HG03175 (cell line): ENCODE data around the gene C2orf66.
A peak's percentile ranks its signal among the peaks of the same experiment; 100 is the strongest.

ENCODE experiments used
- ATAC-seq: cut with Tn5 transposase; IDR thresholded peaks from one replicate; pipeline ENCODE4 v1.9.1; 2021; ENCODE audit warnings: mild to moderate bottlenecking, moderate library complexity; ENCODE audit not compliant: unreplicated experiment

The C2orf66 gene

DNA sequence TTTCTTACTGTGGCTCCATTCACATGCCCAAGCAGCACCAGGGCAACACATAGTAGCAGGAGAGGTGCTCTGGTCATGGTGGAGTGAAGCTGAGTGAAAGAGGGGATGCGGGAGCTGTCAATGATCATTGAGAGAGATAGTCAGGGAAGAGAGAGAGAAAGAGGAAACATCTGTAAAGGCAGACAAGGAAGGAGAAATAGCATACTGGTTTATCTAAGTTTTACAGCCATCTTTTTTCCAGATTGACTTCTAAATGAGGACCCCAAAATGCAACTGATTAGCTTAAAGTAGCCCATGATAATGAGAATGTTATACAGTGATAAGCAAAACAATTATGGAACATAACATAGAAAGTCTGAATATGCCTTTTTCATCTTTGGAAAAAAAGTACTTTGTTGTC, at the start of gene C2orf66:
TSS of gene C2orf66 (minus strand) at position 96 of the 400 bp plus-strand sequence. CDS start at position 77, 19 bp downstream.
- no peak for ATAC-seq

DNA sequence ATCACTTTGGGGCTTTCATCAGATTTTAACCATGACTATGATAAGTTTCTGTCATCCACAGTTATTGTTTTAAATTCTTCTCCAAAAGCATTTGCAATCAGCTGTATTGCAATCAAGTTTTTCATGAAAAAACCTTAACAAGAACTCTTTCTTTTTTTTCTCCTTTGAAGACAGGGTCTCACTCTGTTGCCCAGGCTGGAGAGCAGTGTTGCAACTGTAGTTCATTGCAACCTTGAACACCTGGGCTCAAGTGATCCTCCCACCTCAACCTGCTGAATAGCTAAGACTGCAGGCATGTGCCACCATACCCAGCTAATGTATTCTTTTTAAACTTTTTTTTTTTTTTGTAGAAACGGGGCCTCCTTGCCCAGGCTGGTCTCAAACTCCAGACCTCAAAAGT, 45.5 kb upstream of the C2orf66 start:
- no peak for ATAC-seq

DNA sequence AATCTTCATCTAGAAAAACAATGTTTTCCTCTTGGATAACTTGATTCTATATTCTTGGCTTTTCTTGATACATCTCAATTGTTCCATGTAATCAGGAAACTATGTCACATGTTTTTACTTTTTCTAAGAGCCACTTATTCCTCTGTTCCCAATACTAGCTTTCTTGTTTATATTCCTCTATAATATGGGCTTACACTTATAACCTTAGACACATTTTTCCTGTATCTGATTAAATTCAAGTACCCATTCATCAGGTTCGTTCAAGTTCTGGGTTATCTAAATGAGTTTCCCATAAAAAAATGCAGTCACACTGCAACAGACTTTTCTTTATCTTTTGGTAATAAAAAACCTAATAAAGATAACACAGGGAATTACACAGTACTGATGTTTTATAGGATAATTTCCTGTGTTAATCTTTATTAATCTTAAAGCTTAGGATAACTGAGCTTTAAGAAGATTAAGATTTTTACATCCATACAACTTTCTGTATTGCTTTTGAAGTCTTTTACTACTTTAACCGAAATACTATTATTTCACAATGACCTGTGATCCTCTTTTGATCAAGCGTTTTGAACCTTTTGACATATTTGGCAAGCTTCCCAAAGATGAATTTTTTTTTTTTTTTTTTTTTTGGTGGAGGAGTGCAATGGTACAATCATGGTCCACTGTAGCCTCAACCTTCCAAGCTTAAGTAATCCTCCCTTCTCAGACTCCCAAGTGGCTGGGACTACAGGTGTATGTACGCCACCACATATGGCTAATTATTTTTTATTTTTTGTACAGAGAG, 44.3 kb upstream of the C2orf66 start:
- no peak for ATAC-seq

DNA sequence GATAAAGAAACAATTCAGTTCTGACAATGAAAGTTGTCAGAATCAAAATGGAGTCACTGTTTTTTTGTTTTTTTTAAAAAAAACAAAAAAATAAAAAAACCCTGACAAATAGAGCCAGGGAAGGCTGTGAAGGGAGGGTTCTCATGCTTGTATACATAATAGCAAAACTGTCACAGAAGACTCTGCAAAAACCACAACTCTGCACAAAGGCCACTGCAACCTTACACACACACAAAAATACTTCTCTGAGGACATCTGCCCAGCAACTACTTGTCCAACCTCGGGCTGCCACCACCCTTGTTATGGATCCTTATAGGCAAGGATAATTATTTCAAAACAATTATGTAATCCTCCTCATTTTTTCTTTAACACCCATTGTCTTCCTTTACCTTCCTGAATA, 41.9 kb upstream of the C2orf66 start:
- ATAC-seq = no peak

DNA sequence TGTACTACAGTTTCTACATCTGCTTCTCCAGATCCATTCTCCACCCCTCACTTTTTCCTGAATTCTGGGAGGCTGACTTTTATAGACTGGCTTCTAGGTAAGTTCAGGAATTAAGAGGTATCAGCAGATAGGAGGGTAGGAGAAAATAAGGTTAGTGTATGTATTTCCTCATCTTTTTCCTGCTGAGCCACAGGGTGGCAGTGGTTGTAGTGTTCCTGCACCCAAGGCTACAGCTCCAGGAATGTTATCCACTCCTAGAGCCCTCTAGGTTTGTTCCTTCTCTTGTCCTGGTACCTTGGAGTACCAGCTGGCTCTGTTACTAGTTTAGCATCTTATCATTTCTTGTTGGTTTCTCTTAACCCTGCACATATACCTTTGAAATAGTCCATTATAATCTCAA, 40.7 kb upstream of the C2orf66 start:
- no peak for ATAC-seq

DNA sequence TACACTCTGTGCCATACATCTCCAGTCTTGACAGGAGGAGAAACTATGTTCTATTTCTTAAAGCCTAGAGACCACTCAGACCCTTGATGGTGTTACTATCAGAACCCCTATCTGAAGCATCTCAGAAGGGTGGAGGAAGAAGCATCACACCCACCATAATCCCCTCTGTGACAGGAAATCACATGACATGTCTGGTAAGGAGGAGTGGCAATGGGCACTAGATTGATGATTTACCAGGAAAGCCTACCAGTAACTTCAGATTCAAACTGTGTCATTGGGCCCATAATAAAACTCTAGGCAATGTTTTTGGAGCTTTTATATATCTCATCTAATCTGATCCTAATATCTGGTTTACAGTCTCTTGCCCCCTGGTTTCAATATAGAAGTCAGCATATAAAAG, 37.1 kb upstream of the C2orf66 start:
- ATAC-seq = no peak

DNA sequence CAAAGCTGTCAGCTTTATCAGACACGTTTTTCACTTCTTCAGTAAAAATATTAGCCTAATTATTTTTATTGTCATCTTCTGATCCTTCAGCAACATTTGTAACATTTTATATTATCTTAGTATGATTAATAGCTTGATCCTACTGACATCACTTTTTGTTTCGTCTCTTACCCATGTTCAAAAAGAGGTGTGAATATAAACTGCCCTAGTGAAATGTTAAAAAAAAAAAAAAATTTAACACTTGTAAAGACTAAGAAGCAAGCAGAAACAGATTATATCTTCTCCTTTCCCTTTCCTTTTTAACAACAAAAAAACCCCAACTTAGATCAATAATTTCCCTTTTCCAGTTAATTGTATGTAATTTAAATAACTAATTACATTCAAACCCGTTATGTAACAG, 36.2 kb upstream of the C2orf66 start:
- ATAC-seq = no peak

DNA sequence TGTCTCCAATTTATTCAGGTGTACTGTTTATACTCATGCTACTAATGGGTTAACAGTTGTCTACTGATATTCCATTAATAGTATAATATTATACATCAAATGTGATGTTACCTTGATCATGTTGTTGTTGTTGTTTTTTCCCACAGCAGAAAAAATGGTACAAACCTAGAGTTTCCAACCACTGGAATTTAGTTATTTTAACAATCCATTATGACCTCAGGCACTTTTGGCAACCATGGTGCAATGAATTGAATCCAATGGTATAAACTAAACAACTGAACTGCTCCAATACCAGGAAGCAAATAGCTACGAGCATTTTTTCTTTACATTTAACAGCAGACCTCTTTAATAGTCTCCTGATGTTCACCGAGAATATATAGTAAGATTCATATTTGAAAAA, 31.0 kb upstream of the C2orf66 start:
- ATAC-seq = no peak

DNA sequence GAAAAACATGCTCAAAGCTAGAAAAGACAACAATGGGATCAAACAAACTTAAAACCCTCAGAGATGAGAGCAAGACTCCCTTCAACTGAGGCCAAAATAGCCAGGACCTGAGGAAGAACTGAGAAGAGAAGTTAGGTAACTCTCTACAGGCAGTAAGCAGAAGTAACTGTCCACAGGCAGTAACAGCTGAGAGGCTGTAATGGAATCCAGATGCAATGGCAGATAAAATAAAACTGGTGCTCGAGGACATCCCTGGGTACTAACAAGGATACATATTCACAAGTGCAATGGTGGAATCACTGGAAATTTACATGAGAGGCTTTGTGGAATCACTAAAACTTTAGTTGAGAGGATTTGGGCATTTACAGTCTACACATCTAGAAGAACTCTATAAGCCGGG, 30.4 kb upstream of the C2orf66 start:
- ATAC-seq = no peak

DNA sequence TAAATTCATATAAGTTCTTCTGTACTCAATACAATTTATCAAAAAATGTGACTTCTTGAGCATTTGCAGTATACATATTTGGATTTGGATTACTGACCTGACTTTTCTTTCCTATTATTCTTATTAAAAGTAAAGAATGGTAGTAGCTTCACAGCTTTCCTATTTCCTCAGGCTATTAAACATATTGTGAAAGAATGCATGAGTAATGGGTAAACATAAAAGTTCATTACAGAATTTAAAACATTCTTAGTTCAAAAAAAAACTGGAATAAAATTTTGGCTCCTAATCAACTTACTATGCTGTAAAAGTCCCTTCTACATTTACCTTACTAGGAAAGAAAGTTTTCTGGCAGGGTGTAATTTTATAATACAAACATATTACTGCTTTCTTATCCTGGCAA, 27.3 kb upstream of the C2orf66 start:
- ATAC-seq = no peak

DNA sequence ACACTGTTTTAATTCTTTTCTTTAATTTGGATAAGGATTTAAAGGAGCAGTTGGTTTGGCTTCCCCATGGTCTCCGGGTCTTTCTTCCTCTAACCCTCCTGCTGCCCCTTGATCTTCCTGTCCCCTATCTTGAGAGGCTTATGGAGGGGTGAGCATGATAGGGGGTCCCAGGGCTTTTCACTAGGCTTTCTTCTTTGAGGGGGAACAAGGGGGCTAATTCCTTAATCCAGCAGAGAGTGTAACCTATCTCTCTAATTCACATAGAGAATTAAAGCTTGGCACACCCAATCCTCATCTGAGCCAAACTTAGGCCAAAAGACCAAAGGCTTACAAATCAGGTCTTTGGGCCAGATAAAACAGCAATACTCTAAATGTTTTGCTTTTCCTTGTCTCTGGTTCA, 21.5 kb upstream of the C2orf66 start:
- no peak for ATAC-seq

DNA sequence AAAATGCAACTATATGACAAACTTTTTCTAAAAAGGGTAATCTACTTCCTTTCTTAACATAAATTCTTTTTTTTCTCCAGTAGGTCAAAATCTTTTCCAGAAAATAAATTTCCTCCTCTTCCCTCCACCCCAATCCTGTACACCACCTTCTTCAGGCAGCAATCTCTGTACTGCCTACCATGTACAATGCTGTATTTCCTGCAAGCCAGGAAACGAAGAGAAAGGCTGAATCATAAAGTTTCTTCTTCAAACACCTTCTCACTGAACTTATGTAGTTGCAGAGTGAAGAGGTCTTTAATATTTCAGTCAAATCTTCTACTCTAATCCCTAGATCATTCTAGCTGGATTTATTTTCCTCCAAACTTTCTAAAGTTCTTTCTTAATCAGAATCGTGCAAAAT, 18.2 kb upstream of the C2orf66 start:
- ATAC-seq = no peak

DNA sequence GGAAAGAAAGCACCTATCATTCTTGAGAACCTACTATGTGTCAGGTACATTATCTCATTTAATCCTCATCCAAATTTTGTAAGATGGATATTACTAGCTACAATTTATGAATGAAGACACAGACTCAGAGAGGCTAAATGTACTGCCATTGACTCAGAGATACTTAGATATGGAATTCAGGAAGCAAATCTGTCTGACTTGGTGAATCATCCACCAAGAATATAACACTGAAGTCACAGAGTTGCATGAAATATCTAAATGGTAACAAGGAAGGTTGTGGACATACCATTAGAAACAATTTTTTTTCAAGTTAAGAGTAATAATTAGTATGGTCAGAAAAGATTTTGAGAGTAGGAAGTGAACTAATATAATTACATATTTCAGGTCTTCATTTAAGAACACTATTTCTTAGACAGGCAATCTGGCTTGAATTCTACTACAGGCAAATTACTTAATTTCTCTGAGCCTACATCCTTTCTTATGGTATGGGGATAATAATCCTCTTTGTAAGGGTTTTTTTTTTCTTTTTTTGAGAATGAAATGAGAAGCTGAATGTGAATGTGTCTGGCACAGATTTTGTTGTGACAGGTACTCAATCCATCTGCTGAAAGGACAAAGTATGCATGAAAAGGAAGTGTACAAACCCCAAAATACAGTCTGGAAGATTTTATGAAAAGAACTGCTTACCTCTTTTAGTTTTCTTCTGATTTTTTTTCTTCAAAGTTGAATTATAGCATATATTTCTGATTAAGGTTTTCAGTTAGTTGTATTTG, 14.8 kb upstream of the C2orf66 start:
- no peak for ATAC-seq

DNA sequence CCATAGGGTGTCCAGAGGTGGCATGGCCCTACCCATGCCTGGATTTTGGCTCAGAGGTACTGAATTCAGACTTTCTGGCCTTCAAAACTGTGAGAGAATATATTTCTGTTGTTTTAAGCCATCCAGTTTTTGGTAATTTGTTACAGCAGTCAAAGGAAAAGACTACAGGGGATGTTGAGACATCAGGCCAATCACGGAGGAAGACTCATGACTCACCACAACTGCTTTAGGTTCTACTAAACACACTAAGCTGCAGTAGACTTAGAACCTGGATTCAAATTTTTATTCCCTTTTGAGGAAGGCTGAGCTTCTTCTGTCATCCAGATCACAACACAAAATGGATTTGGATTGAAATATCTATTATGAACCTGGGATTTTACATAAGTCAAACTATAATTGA, 12.0 kb upstream of the C2orf66 start:
- no peak for ATAC-seq

DNA sequence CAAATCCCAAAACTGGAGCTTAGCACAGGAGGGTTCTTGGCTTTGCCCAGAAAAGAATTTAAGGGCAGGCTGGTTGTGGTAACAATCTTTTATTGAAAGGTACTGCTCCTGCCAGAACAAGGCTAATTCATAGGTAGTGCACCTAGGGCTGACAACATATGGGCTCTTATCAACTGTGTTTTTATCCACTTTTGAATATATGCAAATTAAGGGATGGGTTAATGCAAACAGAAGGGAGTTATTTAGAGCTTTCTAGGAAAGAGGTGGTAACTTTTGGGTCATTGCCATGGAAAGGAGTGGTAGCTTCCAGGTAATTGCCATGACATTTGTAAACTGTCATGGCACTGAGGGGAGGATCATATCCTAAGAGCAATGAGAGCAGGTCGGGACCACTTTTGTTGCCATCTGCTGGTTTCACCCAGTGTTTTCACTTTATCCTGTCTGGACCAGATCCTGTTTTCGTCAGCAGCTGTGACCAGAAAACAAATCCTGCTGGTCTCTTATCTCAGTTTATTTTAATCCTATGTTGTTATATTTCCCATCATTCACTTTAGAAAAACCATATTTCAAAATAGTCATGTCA, 981 bp downstream of the C2orf66 start:
- ATAC-seq = no peak

DNA sequence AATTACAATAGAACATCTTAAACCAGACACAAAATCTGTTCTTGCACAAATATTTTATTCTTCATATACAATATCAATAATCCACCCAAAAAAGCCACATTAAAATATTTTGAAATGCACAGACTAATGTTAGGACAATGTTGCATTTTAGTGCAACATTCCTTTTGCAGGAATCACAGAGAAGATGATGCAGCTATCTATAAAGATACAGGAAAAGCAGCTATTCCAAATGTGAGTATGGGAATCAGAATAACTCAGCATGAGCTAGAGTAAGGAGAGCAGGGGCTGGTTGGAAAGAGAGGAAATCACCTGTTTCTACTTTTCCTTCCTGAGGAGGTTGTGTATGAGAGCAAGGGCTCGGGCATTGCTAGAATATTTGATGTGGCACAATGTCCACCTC, 4.8 kb downstream of the C2orf66 start:
- no peak for ATAC-seq

DNA sequence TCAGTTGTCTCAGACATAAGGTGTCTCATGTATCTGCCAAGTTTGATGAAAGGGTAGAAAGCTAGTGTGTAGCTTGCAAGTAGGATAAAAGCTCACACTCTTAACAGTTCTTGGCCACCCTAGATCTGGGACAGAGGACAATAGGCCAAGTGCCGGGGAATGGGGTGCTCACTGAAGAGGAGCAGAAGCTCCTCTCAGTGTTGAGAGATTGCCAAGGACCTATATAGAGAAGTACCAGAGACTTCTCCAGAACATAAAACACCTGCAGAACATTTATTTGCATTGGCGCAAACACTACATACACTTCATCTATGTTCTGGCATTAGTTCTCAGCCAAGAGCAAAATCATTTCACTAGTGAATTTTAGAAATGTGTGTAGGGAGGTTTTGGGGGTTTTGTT, 6.8 kb downstream of the C2orf66 start:
- ATAC-seq = no peak

DNA sequence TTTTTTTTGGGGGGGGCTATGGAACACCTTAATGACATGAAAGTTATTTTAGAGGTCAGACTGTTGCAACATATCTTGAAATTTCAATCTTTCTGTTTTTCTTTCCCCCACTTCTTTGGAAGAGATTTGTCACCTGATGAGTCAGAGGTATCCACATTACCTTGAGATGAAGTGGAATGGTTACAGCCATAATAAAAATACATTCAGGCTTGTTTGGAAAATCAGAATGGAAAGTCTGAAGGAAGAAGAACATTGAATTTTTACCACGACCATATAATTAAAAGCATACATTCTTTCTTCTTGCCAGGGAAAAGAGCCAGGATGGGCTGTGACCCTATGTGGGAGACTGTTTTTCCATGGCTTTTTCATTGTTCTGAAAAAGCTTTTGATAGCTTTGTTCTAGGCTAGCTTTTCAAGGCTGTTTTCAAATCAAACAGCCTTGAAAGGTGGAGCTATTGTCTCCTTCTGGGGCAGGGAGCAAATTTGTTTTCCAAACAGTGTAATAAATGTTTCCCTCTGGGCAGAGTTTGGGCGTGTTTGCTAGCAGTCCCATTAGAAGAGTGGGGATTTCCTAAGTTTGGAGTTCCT, 7.4 kb downstream of the C2orf66 start:
- no peak for ATAC-seq

DNA sequence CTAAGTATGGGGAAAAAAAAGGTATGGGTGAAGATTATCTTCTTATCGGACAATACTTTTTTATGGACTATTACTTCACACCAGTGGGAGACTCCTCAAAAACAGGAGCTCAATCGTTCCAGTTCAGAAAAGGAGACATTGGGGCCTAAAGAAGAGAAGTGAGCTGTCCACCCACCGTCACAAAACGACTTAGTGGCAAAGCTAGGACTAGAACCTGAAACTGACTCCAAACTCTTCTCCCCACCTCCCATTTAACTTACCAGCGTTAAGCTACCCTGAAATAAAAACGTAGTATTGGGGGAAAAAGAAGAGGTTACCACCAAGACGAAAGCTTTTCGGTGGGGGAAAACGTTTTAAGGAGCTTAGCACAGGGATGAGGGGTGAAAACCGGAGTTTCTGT, 10.2 kb downstream of the C2orf66 start:
- peak; percentile 10 for ATAC-seq

DNA sequence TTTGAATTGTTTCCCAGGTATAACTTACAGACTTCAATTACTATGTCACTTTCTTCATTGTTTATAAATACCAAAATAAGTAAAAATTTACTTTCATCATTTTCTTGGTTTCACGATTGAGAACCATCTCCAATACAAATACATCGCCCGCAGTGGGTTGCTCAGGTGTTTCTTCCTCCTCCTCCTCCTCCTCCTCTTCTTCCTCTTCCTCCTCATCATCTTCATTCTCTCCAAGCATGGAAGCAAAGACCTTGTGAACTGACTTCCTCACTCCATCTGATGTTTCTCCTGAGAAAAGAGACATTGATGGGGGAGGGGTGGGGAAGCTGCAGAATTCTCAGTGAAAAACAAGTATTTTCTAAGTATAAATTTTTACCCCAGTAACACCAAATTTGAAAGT, 16.3 kb downstream of the C2orf66 start:
- ATAC-seq = no peak

DNA sequence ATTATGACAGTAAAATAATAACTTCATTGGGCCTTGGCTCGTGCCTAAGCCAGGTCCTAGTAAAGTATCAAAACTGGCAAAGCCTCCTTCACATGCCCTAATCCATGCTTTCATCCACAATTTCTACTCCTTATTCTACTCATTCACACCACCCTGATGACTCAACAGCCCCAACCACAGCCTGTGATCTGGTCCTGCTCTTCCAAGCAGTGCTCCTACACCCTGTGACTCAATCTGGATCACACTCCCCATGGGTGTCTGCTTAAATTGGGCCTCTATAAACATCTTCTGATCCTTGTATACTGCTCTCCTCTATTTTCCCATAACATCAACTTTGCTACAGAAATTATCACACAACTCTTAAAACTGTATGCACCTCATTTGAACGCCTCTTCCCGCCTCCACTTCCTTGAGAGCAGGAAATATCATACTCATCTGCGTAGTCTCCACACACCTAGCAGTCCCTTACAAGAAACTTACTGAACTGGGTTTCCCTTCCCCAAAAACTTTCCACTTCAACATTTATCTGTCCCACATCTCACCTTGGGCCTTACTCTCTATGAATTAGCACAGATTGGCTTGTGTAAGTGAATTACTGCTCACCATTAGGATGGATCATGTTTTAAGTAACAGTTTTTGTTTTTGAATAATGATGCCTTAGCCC, 25.6 kb downstream of the C2orf66 start:
- ATAC-seq = no peak
